AG09319 (cell line): ENCODE data around the gene NOP53.
"Not testable (repeated sequence)": the region's sequence is repeated elsewhere in the genome, so short reads cannot be mapped to it uniquely, and the experiment has no call there.

Experiments used
- DNase-seq: peaks from one replicate; pipeline ENCODE4 v3.0.0-alpha.2; 2010; ENCODE audit warnings: low read depth; ENCODE audit errors: extremely low read depth
- TF ChIP-seq, protein P1 (sequence below): IDR thresholded peaks from 2 replicates; pipeline ENCODE4 v1.5.1; 2011; ENCODE audit warnings: low read depth, mild to moderate bottlenecking, inconsistent platforms, low read length, moderate library complexity

NOP53 gene

DNA sequence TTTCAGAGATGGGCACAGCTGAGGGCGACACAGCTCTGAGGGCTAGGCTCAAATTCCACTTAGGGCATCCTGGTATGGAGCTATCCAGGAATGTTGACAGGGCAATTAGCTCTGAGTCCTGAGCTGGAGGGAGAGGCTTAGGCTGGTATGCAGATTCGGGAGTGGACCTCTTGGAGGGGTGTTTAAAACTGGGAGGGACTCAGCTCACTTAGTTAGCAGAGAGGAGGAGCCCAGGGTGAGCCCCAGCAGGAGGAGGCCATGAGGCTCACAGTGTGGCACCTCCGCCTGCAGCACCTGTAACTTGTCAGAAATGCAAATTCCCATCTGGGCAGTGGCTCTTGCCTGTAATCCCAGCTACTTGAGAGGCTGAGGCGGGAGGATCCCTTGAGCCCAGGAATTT lies 10.2 kb upstream of the NOP53 start:
- DNase-seq: no peak
- TF ChIP-seq, protein P1, sequence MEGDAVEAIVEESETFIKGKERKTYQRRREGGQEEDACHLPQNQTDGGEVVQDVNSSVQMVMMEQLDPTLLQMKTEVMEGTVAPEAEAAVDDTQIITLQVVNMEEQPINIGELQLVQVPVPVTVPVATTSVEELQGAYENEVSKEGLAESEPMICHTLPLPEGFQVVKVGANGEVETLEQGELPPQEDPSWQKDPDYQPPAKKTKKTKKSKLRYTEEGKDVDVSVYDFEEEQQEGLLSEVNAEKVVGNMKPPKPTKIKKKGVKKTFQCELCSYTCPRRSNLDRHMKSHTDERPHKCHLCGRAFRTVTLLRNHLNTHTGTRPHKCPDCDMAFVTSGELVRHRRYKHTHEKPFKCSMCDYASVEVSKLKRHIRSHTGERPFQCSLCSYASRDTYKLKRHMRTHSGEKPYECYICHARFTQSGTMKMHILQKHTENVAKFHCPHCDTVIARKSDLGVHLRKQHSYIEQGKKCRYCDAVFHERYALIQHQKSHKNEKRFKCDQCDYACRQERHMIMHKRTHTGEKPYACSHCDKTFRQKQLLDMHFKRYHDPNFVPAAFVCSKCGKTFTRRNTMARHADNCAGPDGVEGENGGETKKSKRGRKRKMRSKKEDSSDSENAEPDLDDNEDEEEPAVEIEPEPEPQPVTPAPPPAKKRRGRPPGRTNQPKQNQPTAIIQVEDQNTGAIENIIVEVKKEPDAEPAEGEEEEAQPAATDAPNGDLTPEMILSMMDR: no peak

- TF ChIP-seq, protein P1: no peak
- no peak for DNase-seq
These were observed 4.4 kb upstream of the NOP53 start for GRCh38 chr19:47740866-47741519.

GRCh38 chr19:47741544-47742140 lies 3.7 kb upstream of the NOP53 start:
- TF ChIP-seq, protein P1: no peak
- no peak for DNase-seq

DNA sequence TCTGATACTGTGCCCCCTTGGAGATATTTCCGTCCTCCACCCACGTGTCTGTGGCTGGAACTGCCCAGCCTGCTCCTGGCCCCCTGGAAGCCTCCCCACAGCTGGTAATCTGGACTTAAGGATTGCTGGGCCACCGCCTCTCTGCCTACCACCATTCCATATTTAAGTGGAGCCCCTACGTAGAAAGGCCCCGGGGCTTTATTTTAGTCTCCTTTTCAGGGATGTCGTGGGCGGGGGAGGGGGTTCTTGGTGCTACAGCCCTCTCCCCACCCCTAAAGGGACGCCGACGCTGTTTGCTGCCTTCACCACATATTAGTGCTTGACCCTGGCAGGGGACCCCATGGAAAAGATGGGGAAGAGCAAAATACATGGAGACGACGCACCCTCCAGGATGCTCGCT lies 2.7 kb upstream of the NOP53 start:
- TF ChIP-seq, protein P1: no peak
- DNase-seq: no peak

DNA sequence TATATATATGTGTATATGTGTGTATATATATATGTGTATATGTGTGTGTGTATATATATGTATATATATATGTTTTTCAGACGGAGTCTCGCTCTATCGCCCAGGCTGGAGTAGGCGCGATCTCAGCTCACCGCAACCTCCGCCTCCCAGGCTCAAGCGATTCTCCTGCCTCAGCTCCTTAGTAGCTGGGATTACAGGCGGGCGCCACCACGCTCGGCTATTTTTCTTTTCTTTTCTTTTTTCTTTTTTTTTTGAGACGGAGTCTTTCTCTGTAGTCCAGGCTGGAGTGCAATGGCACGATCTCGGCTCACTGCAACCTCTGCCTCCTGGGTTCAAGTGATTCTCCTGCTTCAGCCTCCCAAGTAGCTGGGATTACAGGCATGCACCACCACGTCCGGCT lies 783 bp downstream of the NOP53 start:
- DNase-seq: not testable (repeated sequence)

DNA sequence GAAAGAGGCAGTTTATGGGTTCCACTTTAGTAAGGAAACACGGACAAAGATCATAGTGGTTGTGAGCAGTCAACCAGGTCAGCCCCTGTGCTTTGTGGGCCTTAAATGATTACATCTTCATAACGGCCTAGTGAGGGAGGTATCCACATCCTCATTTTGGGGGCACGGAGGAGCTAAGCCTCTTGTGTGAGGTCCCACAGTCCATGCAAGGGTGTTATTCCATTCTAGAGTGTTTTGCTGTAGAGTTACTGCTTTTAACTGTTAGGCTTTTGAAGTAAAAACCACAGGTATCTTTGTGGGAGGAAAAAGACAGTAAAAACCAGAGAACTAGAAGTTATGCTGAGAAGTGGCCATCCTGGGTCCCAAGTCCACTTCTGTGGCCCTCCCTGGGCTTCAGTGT lies 4.0 kb downstream of the NOP53 start:
- DNase-seq: no peak
- TF ChIP-seq, protein P1: no peak

DNA sequence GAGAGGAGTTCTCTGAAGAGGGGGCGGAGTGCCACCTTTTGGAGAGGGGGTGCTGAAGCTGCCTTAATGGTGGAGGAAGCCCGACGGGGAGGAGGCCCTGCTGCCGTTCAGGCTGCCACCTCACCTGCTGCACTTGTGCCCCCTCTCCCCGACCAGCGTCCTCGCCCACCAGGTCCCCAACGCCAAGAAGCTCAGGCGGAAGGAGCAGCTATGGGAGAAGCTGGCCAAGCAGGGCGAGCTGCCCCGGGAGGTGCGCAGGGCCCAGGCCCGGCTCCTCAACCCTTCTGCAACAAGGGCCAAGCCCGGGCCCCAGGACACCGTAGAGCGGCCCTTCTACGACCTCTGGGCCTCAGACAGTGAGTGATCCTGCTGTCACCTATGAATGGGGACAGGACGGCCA lies 5.4 kb downstream of the NOP53 start:
- DNase-seq: no peak
- TF ChIP-seq, protein P1: no peak
